ENCODE measurements around the gene ZNF155. TPM values are rescaled to one million over a fixed set of nuclear protein-coding genes. Genes with fewer than 3 reads are reported as not detected.

Gene ZNF155
- total RNA-seq, 4 donors from 2014 or later = 8.7 to 20.8 (median 16.0) TPM

DNA sequence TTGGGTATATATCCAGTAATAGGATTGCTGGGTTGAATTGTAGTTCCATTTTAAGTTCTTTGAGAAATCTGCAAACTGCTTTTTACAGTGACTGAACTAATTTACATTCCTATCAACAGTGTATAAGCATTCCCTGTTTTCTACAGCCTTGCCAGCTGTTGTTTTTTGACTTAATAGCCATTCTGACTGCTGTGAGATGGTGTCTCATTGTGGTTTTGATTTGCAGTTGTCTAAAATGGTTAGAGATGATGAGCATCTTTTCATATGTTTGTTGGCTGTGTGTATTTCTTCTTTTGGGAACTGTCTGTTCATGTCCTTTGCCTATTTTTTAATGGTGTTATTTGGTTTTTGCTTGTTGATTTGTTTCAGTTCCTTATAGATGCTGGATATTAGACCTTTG, 37.2 kb downstream of the ZNF155 start:
- intact Hi-C loops (cut with DNase I) = no loop called here
- DNase-seq = no peak
- TF ChIP-seq, protein P1, sequence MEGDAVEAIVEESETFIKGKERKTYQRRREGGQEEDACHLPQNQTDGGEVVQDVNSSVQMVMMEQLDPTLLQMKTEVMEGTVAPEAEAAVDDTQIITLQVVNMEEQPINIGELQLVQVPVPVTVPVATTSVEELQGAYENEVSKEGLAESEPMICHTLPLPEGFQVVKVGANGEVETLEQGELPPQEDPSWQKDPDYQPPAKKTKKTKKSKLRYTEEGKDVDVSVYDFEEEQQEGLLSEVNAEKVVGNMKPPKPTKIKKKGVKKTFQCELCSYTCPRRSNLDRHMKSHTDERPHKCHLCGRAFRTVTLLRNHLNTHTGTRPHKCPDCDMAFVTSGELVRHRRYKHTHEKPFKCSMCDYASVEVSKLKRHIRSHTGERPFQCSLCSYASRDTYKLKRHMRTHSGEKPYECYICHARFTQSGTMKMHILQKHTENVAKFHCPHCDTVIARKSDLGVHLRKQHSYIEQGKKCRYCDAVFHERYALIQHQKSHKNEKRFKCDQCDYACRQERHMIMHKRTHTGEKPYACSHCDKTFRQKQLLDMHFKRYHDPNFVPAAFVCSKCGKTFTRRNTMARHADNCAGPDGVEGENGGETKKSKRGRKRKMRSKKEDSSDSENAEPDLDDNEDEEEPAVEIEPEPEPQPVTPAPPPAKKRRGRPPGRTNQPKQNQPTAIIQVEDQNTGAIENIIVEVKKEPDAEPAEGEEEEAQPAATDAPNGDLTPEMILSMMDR (IDR thresholded peaks at IDR 0.05) = no peak
- no peaks in the 10 kb centered on the region for H3K36me3 ChIP-seq
- no peaks in the 10 kb centered on the region for H3K4me1 ChIP-seq
- H3K27me3 ChIP-seq = no peaks in the 10 kb centered on the region
- H3K27ac ChIP-seq = no peak overlapping the region
- H3K9me3 ChIP-seq = no peaks in the 10 kb centered on the region
- no peak overlapping the region for H3K4me3 ChIP-seq (replicated peaks in 1 of 3)

DNA sequence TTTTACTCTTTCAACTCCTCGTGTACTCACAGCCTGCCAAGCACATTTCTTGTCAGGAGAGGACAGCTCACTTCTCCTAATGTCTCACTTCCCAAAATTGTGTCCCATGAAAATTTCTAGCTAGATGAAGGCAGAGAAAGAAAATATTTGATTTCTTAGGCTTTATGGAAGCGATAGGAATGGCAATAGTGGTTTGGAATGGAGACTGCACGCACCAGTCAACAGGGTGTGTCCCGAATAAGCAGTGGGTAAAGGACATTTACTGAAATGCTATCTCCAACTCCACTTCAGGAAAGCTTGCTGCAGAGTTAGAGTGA, 40.9 kb downstream of the ZNF155 start:
- TF ChIP-seq, protein P1 (IDR thresholded peaks at IDR 0.05) = no peak
- TF ChIP-seq POLR2A (IDR thresholded peaks at IDR 0.05) = no peak
- Histone ChIP-seq H3K9me3 (no peaks in the 10 kb centered on the region), H3K27ac (peak overlapping the region in 1 of 3 donors; percentile 45), H3K27me3 (no peaks in the 10 kb centered on the region), H3K4me1 (no peaks in the 10 kb centered on the region), H3K4me3 (replicated peaks in 1 of 3) (peak overlapping the region in 2 of 3 donors; percentile 80 to 91), H3K36me3 (peaks cover 27 to 31% of the 10 kb centered on the region in 2 donors)
- intact Hi-C loops (cut with DNase I) = no loop called here
- no peak for DNase-seq
- 45 to 46% methylated on average over 4 of the region's 4 CpGs for WGBS, 2 donors

DNA sequence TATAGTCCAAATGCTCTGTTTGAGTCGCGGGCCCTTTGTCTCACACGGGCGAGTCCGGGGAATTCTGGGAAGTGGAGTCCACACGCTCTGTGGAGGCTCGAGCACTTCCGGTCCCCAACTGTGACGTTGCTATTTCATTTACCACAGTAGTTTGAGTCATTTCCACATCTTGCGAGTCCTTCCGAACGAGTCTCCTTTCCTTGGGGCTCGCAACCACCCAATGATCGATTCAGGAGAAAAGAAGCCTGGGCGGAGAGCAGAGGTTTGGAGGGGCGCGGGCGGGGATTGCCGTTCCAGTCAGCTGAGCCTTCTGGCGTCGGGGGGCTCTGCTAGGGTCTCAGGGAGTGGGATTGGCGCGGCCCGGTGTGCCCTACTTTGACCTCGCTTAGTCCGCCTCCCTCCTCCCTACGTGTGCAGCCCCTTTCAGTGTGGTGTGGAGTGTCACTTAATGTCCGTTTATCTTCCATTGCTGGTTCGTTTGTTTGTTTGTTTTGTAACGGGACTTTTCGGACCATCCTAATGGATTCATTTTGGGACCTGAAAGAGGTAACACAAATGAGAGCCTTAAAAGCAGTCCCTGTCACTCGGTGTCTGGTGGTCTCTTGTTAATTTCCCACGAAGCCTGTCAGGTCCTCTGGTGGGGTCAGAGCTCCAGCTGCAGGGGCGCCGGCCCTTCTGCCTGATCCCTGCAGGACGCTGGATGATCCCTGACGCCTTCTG, 41.4 kb downstream of the ZNF155 start, which contains the start of gene ZNF222:
TSS of gene ZNF222 (plus strand) at position 163 of the 720 bp plus-strand sequence. CDS start at position 221, 58 bp downstream.
- H3K9me3 ChIP-seq = no peaks in the 10 kb centered on the region

DNA sequence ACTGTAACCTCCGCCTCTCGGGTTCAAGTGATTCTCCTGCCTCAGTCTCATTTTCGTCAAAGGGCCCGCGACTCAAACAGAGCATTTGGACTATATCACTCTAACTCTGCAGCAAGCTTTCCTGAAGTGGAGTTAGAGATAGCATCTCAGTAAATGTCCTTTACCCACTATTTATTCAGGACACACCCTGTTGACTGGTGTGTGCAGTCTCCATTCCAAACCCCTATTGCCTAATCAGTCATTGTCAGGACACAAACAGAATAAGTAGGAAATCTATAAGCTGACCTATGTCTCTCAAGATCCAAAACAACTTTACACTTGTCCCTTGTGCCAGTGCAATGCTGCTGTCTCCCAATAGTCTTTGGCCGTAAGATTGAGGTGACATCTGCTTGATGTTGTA, 42.6 kb downstream of the ZNF155 start:
- Histone ChIP-seq H3K9me3 (no peaks in the 10 kb centered on the region), H3K36me3 (peaks cover 45 to 46% of the 10 kb centered on the region in 2 donors), H3K4me1 (no peaks in the 10 kb centered on the region), H3K4me3 (replicated peaks in 1 of 3) (no peak overlapping the region), H3K27ac (no peak overlapping the region), H3K27me3 (no peaks in the 10 kb centered on the region)
- intact Hi-C loops (cut with DNase I) = no loop called here
- no peak for TF ChIP-seq POLR2A (IDR thresholded peaks at IDR 0.05)
- DNase-seq = no peak
- 98 to 99% methylated on average over 6 of the region's 6 CpGs for WGBS, 2 donors

More for the DNA sequence above, 41.4 kb downstream of the ZNF155 start, which contains the start of gene ZNF222:
- WGBS, 2 donors = 2% methylated on average over 36 of the region's 37 CpGs
- Histone ChIP-seq H3K4me3 (replicated peaks in 1 of 3) (peak within 1 kb of the TSS; percentile 38 to 91 (median 80)), H3K36me3 (peaks cover 33 to 37% of the 10 kb centered on the region in 2 donors), H3K27ac (peak within 1 kb of the TSS in 1 of 3 donors; percentile 45), H3K27me3 (no peaks in the 10 kb centered on the region), H3K4me1 (no peaks in the 10 kb centered on the region)
- DNase-seq = peak; percentile 79 to 81
- intact Hi-C loops (cut with DNase I) = no loop called here
- TF ChIP-seq, protein P1 (IDR thresholded peaks at IDR 0.05) = no peak
- TF ChIP-seq POLR2A (IDR thresholded peaks at IDR 0.05) = no peak

DNA sequence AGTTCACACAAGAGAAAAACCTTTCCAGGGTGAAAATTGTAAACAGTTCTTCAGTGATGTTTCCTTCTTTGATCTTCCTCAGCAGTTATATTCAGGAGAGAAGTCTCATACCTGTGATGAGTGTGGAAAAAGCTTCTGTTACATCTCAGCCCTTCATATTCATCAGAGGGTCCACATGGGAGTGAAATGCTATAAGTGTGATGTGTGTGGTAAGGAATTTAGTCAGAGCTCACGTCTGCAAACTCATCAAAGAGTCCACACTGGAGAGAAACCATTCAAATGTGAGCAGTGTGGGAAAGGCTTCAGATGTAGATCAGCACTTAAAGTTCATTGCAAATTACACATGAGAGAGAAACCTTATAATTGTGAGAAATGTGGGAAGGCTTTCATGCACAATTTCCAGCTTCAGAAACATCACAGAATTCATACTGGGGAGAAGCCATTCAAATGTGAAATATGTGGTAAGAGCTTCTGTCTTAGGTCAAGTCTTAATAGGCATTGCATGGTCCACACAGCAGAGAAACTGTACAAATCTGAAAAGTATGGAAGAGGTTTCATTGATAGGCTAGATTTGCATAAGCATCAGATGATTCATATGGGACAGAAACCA, 48.1 kb downstream of the ZNF155 start:
- Histone ChIP-seq H3K4me1 (no peaks in the 10 kb centered on the region), H3K4me3 (replicated peaks in 1 of 3) (no peak overlapping the region), H3K27me3 (no peaks in the 10 kb centered on the region), H3K9me3 (no peaks in the 10 kb centered on the region), H3K27ac (no peak overlapping the region), H3K36me3 (peaks cover 53 to 55% of the 10 kb centered on the region in 2 donors)
- WGBS, 2 donors = 95 to 98% methylated on average over 1 of the region's 1 CpG
- intact Hi-C loops (cut with DNase I) = no loop called here
- no peak for DNase-seq
- TF ChIP-seq, protein P1 (IDR thresholded peaks at IDR 0.05) = no peak
- no peak for TF ChIP-seq POLR2A (IDR thresholded peaks at IDR 0.05)

All from thyroid gland (tissue), 4 donors.